Superior temporal gyrus (tissue), 1 donor: Measurements from ENCODE around the gene UBE2E1.
"Not testable (repeated sequence)": the region's sequence is repeated elsewhere in the genome, so short reads cannot be mapped to it uniquely, and the experiment has no call there.

Experiments used
- DNase-seq: peaks from one replicate; pipeline ENCODE4 v3.0.0-alpha.2; 2016; ENCODE audit errors: extremely low spot score

The UBE2E1 gene

DNA sequence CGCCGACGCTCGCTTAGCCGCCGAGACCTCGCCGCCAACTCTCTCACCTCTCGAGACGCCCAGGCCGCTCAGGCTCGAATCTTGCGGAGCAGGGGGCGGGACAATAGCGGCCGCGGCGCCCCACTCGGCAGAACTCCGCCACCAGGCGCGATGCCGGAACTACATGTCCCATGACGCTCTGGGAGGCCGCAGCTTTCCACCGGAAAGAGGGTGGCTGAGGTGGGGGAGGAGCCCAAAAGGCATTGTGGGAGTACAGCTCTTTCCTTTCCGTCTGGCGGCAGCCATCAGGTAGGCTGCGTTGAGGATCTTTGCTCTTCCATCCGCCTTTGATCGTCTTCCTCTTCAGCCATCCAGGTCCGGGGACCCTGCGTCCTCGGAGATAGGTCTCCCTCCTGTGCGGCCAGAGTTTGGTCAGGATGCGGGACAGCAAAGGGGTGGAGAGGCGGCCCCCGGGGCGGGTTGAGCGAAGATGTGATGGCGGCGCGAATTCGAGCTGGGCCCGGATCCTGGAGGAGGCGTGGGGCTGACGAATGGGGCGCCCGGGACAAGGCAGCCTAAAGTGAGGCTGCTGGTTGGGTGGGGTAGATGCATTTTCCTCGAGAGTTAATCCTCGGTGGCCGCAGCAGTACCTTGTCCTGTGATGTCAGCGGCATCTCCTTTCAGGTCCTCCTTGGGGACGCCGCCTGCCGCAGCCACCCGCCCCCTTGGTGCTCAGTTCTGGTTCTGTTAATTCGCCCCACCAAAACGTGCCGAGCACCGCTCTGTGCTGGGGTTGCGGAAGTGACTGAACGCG lies 111.3 kb downstream of the UBE2E1 start, which contains the start of the genes NKIRAS1 and RPL15:
Gene NKIRAS1 (minus strand): TSS at position 105 of the 793 bp plus-strand sequence. CDS start 6,086 bp downstream, outside the sequence.
Gene RPL15 (plus strand): TSS at position 247 of the 793 bp plus-strand sequence. CDS start 728 bp downstream, outside the sequence.
- DNase-seq, result peak; percentile 98

DNA sequence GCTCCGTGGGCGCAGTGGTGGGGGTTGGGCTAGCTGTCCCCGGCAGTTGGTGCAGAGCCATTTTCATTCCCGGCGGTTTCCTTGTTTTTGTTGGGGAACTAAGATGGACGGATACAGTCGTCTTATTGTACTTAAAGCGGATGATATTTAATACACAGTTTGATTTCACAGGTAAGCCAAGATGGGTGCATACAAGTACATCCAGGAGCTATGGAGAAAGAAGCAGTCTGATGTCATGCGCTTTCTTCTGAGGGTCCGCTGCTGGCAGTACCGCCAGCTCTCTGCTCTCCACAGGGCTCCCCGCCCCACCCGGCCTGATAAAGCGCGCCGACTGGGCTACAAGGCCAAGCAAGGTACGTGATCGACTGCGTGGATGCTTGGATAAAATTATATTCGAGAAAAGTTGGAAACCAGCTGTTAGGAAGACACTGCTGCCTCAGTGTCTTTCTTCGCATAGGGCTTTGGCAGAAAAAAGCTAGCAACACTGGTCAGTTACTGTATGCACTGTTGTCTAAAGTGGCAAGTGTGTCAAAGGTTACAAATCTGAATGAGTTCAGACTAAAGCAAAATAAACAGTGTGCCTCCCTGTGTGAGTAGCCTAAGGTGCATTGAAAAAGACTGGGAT lies 112.0 kb downstream of the UBE2E1 start:
- DNase-seq, result peak; percentile 61

DNA sequence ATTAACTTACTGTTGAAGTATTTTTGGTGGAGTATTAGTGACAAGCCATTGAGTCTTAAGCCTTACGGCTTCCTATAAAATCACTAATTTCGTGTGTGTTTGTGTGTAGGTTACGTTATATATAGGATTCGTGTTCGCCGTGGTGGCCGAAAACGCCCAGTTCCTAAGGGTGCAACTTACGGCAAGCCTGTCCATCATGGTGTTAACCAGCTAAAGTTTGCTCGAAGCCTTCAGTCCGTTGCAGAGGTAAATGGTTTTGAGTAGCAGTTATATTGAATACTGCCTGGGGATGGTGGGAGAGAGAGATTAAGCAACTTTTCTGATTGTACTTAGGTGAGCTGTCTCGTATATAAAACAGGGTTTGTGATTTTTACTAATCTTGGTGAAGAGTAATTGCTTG lies 112.6 kb downstream of the UBE2E1 start:
- DNase-seq, result not testable (repeated sequence)

DNA sequence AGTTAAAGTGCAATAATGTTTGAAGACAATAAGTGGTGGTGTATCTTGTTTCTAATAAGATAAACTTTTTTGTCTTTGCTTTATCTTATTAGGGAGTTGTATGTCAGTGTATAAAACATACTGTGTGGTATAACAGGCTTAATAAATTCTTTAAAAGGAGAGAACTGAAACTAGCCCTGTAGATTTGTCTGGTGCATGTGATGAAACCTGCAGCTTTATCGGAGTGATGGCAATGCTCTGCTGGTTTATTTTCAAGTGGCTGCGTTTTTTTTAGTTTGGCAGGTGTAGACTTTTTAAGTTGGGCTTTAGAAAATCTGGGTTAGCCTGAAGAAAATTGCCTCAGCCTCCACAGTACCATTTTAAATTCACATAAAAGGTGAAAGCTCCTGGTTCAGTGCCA lies 113.9 kb downstream of the UBE2E1 start:
- DNase-seq, result no peak

DNA sequence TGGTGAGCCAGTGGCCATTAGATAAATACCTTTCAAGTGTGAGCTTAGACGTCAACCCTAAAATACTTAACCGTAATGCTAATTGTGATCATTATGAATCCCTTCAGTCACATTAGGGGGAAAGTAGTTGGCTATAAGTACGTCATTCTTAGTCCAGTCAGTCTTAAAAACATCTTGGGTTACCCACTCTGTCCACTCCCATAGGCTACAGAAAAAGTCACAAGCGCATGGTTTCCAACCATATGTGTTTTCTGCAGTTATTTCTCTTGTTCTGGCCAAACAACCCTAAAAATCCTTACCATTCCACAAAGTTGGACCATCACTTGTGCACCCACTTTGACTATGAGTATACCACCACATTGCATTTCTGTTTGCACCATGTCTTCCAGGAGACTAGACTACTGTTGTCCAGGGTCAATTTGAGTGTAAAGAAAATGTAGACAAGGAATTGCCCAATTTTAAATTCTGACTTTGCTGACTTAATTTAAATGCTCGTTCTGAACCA lies 114.4 kb downstream of the UBE2E1 start:
- no peak for DNase-seq

DNA sequence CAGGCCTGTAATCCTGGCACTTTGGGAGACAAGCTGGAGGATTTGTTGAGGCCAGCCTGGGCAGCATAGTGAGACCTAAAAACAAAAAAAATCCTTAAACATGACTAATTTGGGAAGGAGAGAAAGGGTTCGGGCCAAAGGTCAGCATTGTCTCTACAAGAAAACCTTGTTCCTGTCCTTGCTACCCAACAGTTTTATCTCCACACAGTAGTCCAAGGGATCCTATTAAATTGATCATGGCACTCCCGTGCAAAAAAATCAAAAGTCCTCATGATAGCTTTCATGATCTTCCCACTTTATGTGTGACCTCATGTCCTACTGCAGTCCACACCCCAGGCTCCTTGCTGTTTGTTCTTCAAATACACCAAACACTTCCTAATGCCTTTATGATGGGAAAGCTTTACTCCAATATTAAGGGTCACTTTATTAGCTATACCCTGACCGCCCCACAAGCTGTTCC lies 115.3 kb downstream of the UBE2E1 start:
- DNase-seq, result no peak

DNA sequence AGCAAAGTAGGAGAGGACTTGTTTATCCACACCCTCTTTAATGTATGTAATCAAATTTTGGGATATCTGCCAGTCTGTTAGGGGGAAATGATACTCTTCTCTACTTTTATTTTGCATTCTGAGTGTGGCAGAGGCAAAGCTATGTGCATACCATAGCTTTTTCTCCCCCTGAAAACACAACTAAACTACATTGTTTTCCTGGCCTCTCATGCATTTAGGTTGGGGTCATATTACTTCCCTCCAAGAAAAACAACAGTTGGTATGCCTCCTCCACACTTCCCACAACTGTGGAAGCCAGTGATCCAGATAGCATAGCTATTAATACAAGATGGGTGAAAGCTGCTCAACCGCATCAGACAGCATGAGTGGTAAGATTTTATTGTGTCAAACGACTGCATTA lies 118.0 kb downstream of the UBE2E1 start:
- DNase-seq, result no peak

DNA sequence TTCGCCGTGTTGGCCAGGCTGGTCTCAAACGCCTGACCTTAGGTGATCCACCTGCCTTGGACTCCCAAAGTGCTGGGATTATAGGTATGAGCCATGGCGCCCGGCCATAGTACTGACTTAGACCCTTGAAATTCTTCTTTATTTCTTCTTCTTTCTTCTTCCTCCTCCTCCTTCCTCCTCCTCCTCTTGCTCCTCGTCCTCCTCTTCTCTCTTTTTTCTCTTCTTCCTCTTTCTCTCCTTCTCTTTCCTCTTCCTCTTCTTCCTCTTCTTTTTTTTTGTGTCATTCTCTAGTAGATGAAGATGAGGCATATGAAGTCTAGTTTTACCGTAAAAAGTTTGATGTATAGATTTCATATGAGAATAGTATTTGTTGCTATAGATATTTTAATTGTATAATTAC lies 120.5 kb downstream of the UBE2E1 start:
- no peak for DNase-seq

DNA sequence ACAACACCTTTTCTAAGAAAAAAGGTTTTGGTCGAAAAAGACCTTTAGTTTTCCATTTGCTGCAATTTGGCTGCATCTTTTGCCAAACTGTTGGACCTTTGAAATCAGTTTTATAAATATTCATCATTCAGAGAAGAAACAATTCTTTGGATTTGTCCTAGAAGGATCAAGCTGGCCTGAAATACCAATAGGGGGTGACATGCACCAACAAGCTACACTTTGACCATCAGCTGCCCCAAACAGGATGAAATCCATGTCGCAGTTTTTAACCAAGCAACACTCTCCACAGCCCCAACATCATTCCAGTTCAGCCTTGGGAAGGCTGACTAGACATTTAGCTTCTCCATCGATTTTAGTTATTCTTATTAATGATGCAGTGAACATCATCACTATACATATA lies 121.0 kb downstream of the UBE2E1 start:
- peak; percentile 67 for DNase-seq

DNA sequence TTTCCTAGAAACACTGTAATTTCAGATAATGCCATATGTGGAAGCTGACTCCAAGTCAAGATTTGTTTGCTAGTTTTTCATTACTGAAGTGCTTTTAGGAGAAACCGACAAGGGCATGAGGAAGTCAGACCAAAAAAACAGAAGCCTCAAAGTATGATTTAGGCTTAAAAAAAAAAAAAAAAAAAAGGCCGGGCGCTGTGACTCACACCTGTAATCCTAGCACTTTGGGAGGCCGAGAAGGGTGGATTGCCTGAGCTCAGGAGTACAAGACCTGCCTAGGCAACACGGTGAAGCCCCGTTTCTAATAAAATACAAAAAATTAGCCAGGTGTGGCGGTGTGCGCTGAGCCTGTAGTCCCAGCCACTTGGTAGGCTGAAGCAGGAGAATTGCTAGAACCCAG lies 122.8 kb downstream of the UBE2E1 start:
- DNase-seq, result no peak

DNA sequence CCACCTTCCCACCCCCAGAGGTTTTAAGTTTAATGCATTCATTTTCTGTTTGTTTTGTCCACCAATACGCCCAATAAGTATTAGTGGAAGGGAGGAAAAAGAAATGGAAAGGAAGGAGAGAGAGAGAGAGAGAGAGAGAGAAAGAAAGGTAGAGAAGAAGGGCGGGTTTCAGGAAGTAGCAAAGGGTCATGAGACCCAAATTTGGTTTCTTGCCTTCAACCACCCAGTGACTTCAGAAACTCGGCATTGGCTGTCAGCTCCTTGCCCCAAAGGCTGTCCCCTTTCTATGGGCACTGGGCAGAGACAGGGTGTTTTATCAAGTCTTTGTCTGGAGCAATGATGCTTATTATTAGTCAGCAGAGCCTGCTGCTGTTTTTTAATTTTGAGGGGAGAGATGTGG lies 125.8 kb downstream of the UBE2E1 start:
- DNase-seq, result no peak

DNA sequence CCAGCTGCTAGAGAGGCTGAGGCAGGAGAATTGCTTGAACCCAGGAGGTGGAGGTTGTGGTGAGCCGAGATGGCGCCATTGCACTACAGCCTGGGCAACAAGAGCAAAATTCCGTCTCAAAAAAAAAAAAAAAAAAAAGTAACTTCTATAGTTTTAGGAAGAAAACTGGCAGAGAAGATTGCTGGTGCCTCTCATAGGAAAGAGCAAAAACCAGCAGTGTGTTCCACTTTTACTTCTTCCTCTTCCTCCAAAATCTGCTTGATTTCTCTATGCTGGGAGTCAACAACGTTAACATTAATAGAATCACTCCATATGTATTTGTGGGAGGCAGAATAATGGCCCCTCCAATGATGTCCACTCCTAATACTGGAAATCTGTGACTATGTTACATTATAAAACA lies 126.8 kb downstream of the UBE2E1 start:
- no peak for DNase-seq

DNA sequence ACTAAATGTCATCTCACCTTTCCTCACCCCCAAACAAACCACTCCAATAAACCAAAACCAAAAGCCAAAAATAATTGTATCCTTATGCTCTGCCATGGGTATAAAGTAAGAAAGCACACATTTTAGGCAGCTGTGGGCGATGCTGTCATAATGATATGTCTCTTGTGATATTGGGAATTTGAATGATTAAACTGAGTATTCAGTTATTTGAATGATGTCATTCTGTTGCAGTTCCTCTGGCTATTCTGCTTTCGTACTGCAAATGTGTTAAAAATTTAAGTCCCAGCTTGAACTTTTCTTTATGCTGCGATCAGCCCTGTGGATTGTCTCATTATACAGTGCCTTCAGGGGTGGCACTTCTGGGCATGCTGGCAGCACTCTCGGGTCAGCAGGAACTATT lies 128.5 kb downstream of the UBE2E1 start:
- no peak for DNase-seq

DNA sequence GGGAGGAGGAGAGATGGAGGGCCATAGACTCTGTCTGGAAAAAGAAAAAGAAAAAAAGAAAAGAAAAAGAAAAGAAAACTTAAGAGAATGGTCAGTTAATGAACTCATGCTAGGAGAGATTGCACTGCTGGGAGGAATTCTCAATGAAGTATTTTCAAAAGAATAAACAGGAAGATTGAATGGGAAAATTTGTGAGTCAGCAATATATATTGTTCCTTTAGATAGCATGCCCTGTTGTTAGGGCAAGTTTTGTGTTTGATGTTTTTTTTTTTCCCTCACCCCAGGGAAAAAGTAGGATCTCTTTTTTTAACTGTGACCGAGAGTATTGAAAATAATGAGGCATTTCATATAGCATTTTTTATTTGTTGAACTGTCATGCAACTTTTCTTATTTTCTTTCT lies 131.5 kb downstream of the UBE2E1 start:
- no peak for DNase-seq

DNA sequence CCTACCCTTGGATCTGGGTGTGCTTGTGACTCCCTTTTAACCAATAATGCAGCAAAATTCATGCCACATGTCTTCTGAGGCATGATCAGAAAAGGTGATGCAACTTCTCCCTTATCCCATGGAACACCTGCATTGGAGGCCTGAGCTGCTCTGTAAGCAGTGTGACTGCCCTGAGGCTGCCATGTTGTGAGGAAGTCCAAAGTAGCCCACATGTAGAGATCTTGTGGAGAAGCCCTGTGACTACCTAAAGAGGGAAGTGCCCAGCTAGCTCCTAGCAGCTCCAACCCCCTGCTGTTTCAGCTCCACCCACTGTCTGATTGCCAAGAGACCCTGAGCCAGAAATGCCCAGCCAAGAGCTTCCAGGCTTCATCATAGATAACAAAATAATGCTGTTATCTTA lies 132.9 kb downstream of the UBE2E1 start:
- DNase-seq, result no peak

DNA sequence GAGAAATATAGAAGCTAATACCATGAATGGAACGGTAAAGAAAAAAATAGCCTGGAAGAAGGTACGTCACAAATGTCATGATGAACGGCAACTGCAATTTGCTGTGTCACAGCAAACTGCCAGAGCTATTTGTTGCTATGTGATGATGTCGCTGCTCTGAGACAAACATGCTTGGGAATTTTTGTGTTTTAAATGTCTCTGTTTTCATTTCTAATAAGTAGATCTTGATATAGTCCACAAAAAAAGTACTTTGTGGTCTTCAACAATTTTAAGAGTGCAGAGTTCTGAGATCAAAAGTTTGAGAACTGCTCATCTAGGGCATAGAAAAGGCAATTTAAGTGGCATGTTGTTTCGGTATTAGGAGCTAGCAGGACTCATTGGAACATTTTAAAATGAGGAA lies 135.0 kb downstream of the UBE2E1 start:
- no peak for DNase-seq
